ENCODE results near the gene KIF26B.

KIF26B gene

DNA sequence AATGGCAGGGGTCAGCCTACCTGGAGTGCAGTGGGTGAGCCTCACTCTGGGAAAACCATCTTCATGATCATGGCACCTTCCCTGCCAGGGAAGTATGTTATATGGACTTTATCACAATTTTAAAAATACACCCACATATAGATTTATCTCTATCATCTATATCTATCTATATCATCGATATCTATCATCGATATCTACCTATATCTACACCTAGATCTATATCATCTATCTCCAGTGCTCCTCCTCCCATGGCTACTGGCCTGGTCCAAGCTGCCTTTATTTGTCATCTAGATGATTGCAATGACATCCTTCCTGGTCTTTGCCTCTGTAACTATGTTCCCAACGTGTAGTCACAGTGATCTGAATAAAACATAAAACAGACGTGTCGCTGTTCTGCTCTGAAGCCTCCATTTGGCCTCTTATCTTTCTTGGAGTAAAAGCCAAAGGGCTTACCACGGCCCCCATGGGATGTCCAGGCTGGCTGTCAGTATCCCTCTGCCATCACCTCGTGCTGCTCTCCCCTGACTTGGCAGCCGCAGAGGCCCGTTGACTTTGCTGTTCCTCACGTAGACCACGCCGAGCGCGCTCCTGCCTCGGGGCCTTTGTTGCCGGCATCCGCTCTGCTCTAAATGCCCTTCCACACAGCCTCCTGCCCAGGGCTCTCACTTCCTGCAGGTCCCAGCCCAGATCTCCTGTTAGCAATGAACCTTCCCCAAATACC, 20.6 kb upstream of the KIF26B start:
- no peak for DNase-seq (ENCODE audit: low read depth)

DNA sequence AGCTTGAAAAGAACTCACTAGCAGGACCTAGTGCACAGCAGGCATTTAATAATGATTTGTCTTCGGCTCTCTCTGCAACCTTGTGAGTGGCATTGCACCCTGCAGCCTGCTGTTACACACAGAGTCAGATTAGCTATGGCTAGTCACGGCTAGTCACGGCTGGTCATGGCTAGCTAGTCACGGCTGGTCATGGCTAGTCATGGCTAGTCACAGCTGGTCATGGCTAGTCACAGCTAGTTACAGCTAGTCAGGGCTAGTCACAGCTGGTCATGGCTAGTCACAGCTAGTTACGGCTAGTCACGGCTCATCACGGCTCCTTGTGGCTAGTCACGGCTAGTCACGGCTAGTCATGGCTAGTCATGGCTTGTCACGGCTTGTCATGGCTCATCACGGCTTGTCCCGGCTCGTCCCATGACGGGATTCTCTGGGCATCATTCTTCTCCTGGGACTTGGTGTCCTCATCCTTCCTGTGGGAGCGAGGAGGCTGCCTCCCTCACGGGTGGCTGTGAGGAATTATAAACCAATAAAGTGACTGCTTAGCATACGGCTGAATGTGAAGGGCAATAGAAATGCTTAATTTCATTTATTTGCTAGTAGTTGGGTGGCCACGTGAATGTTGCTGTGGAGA, 12.5 kb upstream of the KIF26B start:
- DNase-seq (ENCODE audit: low read depth): no peak

DNA sequence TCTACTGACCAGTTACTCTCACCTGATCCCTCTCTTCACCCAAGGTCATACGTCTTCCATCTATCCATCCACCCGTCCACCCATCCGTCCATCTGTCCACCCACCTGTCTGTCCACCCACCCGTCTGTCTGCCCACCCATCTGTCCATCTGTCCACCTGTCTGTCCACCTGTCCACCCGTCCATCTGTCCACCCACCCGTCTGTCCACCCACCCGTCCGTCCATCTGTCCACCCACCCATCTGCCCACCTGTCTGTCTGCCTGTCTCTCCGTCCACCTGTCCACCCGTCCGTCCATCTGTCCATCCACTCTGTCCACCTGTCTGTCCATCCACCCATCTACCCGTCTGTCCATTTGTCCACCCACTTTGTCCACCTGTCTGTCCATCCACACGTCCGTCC, 11.8 kb upstream of the KIF26B start:
- DNase-seq (ENCODE audit: low read depth): no peak

DNA sequence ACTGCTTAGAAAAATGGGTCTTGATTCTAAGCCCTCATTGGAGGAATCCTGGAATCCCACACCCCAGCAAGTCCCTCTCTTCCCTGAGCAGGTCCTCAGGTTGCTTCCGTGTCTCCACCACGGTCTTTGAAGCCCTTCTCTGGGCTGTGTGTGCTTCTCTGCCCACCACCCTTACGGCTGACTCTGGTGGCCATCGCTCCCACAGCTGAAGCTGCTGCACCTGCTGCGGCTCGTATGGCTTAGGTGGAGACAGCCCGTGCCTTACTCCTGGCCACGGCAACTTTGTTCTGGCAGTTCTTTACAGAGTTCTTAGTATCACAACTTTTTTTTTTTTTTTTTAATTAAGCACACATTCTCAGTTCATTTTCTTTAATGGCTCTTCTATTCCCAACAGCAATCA, 10.9 kb upstream of the KIF26B start:
- DNase-seq (ENCODE audit: low read depth): no peak

DNA sequence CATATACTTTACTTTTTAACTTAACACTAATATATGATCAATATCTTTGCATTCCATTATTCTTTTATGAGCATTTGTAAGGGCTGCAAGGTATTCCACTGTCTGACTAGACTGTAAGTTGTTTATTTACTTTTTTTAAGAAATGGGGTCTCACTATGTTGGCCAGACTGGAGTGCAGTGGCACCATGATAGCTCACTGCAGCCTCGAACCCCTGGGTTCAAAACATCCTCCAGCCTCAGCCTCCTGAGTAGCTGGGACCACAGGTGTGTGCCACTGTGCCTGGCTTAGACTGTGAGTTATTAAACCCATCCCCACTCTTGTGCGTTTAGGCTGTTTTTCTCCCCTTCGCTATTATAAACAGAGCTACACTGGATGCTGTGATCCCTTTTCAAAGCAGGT, 6.7 kb upstream of the KIF26B start:
- no peak for DNase-seq (ENCODE audit: low read depth)

DNA sequence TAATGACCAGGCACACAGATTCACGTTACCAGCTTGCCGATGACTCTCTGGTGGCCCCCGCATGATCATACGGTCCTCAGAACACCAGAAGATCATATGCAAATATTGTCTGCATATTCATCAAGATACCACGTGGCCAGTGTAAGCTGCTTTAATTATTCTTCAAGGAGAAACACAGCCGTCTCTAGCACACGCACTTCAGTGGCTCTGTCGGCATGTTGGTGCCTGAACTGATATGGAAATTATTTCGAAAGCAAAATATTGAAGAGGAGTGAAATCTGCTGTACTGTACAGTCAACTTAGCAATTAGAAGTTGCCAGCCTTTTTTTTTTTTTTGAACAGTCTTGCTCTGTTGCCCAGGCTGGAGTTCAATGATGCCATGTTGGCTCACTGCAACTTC, 5.9 kb upstream of the KIF26B start:
- no peak for DNase-seq (ENCODE audit: low read depth)

DNA sequence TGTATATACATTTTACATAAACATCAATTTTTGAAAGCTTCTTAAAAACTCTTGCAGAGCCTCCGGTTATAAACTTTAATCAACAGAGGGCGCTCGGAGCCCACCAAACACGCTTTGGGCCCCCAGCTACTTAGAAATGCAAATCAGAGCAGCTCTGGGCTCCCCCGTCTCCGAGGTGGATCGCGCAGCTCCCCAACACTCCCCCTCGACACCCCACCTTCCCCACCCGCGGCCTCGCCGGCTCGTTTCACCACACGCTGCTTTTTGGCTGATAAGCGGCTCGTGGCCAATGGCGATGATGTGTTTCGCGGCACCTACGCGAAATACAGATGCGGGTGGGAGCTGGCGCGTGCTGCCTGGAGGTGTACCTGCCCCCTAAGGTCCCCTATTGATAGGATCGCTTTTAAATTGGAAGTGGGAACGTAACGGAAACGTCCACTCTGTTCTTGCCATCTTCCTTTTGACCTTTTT, 1.7 kb upstream of the KIF26B start:
- peak; percentile 20 for DNase-seq (ENCODE audit: low read depth)

DNA sequence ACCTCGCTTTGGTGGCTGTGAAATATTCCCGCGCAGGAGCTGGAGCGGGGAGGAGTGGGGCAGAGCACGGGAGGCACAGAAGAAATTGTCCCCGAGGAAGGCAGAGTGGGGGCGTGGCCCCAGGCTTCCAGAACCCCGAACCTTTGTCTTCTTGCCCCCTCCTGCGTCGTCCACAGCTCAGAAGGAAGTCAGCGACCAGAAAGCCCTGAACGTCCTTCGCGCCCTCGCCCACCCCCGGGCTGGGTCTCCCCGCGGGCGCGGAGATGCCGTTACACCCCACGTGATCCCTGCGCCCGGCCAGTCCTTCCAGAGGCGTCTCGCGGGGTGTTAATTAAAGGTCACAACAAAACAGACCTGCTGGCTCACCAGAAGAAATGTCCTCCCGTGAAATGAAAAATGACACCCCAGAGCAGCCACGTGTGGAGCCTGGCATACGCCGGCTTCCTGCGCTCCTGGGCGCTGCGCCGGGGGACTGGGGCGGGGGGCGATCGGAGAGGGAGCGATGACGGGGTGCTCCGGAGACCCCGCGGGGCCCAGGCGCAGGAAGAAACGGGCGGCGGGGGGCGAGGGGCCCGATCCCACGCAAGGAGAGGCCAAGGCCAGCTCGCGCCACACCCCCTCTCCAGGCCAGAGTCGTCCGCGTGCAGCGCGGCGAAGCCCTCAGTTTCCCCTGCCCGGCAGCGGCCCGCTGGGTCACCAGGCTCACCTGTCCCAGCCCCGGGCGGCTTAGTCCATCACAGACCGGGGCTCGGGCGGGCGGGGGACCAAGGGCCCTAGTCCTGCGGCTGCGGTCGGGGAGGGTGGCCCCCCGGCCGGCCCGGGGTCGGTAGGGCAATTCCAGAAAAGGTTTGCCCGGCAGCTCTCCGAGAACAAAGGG, 995 bp upstream of the KIF26B start:
- DNase-seq (ENCODE audit: low read depth): no peak

DNA sequence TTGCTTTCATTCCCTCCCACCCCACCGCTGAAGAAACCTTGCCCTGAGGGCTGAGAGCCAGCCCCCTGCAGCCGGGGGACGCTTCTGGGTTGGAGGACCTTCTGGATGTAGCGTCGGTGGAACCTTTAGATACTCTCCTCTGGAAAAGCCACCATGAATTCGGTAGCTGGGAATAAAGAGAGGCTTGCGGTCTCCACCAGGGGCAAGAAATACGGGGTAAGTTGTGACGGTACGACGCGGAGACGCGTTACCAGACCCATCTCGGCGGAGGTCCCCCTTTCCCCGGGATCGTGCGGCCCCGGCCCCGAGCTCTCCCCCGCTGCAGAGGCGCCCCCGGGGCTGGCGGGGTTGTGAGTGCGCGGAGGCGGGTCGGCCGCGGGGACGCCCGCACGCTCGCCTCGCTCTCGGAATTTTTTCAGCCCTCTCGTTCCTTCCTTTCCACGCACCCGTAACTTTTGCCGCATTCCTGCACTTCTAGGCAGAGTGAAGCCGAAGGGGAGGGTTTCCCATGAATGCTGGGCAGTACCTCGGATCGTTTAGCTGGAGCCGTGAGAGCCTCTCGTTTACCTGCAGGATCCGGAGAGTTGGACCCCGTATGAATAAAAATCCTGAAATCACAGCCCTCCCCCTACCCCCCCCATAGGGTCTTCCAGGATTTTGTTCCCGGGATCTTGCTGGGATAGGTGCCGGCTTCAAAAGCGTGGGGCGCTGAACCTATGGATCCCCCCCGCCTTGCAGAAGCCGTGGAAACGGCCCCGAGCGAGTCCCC, 671 bp downstream of the KIF26B start:
- no peak for DNase-seq (ENCODE audit: low read depth)

DNA sequence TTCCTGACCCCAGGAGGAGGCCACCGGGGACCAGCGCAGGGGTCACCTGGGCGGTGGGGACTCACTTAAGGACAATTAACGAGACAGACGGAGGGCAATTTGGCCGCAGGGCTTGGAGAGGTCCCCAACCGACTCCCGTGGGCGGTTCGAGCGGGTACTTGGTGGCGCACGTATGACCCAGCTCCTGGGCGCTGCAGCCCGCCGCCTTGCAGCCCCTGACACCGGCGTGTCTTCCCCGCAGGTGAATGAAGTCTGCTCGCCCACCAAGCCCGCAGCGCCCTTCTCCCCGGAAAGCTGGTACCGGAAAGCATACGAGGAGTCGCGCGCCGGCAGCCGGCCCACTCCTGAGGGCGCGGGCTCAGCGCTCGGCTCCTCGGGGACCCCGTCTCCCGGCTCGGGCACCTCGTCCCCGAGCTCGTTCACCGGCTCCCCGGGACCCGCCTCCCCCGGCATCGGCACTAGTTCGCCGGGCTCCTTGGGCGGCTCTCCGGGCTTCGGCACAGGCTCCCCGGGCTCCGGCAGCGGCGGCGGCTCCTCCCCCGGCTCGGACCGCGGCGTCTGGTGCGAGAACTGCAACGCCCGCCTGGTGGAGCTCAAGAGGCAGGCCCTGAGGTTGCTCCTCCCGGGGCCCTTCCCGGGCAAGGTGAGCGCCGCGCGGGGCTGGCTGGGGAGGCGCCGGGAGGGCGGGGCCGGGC, 1.4 kb downstream of the KIF26B start:
- peak; percentile 40 for DNase-seq (ENCODE audit: low read depth)

DNA sequence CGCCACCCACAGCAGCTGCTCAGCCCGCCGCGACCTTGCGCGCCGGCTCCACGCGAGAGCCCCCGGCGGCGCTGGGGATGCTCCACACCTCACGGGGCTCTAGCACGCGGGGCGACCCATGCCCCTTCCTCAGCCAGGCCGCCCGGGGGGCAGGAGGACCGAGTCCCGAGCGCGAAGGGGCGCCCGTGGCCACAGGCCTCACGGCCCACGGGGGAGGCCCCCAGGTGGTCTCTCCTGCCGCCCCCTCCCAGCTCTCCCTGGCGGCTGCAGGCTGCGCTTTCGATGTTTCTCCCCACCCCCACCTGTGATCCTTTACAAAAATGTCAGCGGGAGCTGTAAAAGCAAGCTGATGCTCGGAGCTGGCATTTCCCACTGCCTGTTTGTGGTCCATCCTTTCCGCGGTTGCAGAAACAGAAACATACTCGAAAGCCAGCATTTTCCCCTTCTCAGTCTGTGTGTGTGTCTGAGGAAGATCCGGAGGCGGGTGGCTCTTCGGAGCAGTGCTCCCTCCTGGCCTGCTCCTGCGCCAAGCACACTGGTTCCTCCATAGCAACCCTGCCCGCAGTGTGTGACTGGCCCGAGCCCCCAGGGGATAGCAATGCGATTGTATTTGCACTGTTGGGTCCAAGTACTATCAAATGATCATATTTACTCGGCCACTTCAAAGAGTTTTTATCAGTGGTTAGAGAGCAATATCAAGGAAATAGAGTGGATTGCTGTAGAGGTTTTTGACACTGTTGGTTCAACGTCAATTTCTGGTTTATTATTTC, 2.1 kb downstream of the KIF26B start:
- no peak for DNase-seq (ENCODE audit: low read depth)

DNA sequence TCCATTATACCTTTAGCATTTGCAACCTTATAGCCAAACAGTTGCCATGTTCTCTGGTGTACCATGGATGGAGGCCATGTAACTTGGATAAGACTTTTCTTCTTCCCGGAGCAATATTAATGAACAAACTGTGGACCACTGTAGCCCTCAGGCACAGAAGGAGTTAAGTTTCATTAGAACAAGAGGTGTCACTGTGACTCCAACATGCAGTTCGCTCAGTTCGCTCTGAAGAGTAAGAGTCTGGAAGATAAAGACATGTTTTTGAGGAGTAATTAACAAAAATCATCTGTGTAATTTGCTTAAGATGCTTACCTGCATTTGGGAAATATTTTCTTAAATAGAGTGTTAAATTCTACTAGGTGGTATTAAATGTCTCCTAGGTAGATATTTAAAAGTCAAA, 4.1 kb downstream of the KIF26B start:
- DNase-seq (ENCODE audit: low read depth): no peak

DNA sequence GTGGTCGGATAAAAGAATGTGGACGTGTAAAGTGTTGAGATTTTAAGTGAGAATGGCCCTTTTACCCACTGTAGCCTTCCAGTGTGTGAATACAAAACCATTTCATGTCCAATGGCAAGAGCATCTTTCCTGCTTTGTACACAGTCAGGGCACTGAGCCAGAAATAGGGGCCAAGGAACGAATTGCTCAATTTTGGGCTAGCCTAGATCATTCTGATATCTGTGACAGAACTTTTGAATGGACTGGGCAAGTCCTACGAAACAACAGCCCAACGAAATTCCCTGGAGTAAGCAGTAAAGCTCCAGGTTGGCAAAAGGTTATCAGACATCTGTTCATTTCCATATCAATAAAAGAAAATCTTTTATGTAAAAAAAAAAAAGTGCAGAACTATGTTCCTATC, 5.5 kb downstream of the KIF26B start:
- DNase-seq (ENCODE audit: low read depth): no peak

DNA sequence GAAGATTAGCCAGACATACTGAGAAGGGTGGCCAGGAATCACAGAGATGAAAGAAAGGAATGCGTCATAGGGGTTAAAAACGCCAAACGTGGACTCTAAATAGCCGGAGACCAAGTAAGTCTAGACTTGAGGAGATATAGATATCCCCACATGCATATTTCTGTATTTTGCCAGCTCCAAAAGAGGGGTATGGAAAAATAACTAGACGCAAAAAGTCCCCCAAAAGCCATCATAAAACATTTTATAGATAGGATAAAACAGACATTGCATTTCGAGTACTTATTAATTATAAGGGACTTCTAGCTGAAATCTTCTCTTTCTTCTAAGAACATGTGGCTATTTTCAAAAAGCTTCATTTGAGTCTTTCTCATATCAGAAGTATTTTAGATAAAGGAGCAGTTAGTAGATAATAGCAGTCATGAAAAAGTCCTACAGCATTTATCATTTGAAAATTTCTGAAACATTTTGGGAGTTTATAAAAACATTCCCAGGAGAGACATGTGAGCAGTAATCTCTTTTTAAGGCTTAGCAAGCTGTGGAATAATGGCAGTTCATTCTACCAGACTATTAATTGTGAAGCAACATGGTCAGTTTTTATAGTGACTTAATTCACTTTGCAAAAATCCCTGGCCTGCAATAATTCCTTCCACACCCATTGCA, 6.1 kb downstream of the KIF26B start:
- no peak for DNase-seq (ENCODE audit: low read depth)

DNA sequence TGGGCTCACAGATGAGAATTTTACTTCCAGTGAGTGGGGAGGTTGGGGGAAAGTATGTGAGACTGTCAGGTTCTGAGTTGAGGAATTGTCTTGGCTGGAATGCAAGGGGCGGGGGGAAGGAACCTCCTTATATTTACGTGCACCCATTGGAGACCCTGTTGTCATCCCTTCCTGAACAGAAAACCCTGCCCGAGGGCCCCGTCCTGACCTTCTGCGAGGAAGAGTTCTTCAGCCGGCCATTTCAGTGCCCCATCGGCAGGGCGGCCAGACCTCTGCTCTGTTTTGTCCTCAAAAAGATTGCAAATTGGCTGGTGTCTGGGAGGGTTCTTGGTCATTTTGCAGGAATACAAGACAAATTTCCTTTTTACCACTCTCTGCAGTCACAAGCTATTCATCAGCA, 7.1 kb downstream of the KIF26B start:
- no peak for DNase-seq (ENCODE audit: low read depth)

DNA sequence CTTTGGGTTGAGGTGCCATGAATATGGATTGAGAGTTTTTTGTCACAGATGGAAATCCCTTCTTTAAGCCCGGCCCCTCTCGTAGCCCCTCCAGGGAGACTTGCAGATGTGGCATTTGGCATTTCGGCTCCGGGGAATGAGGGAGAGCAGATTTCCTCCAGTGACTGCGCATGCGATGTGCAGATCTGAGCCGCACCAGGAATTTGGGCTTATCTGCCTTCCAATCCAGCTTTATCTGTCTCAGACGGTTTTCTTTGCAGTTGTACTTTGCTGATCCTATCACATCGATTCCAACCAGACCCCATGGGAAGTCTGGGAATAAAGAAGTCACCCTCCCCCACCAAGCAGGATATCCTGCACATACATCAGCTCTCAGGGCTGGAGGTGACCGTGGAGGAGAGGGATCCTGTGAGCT, 11.7 kb downstream of the KIF26B start:
- DNase-seq (ENCODE audit: low read depth): no peak

DNA sequence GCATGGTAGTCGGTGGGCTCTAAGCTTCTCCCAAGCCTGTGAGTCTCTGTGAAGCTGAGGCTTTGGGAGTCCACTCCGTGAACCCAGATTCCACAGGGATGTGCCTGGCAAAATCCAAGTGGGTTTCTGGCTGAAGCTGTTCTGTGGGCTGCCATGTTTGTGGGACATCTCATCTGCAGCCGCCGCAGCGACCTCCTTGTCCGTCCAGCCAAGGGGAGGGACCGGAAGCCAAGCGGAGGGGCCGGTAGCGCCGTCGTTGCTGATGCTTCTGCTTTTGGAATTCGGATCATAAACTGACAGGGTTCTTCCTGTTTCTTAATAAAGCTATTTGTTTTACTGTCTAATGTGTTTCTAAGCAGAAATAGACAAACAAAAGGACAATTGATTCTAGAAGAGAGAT, 13.3 kb downstream of the KIF26B start:
- DNase-seq (ENCODE audit: low read depth): no peak

DNA sequence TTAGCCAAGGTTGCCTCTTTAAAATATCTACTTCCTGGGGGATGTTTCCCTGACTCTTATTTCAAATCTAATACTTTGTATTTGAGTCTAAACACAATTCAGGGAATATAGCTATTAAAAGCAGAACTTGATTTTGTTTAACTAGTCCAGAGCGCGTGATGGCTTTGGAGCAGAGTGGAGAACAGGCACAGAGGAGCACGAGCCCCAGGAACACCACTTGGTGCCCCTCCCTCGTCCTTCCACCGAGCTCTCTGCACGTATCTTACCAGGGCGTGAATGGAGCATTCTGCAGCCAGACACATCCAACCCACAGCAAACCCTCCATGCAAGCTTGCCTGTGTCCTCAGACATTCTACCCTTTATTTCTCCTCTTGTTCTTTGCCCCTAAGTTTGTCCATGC, 14.1 kb downstream of the KIF26B start:
- no peak for DNase-seq (ENCODE audit: low read depth)

DNA sequence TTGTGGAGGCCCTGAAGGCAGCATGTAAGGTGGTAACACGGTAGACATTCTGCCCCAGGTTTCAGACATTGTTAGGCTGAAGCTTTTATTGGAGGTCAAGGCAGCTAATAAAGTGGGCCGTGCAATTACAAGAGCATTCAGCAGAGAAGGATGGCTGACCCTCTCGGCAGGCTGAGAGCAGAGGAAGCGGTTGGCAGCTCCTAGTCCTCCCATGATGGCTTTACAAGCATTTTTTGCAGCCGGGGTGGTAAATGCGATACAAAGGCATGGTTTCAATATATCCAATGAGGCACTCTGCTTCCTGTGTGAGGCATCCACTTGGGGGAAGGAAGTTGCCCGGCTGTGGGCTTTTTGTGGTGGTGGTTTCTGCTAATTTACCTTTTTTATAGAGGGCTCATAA, 14.6 kb downstream of the KIF26B start:
- no peak for DNase-seq (ENCODE audit: low read depth)

DNA sequence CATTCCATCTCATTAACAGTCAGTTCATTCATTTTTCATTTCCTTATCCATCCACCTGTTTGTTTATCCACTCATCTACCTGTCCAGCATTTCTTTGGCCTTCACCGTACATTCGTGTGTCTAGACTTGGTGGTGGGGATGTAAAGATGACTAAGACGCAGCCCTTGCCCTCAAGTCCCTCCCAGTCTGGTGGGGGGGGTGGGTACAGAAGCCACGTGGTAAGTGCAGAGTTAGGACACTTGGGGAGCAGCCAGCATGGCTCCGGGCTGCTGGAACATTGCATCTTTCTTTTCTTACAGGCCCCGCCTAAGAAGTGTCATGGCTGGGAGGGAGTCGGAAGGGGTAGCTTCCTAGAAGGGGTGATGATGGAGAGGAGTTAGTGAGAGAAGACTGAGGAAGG, 17.2 kb downstream of the KIF26B start:
- no peak for DNase-seq (ENCODE audit: low read depth)
